Karpas-422 (cell line): ENCODE data around the gene APMAP. TPM values are rescaled to one million over a fixed set of nuclear protein-coding genes. Genes with fewer than 3 reads are reported as not detected.

Source experiments
- DNase-seq: peaks from one replicate; pipeline ENCODE4 v3.0.0-alpha.2; 2015
- H2AFZ ChIP-seq: fragments of 200-600 bp; sonication (generic); 2 replicates; pipeline ENCODE4 v1.6.1; 2014; ENCODE audit warnings: antibody characterized with exemption, low read length, mixed read lengths
- H3K27ac ChIP-seq: fragments of 200-600 bp; sonication (generic); 2 replicates; pipeline ENCODE4 v1.5.1; 2014; ENCODE audit warnings: mild to moderate bottlenecking, low read length, moderate library complexity
- H3K27me3 ChIP-seq: fragments of 200-600 bp; sonication (generic); 2 replicates; pipeline ENCODE4 v1.6.1; 2014; ENCODE audit warnings: low read length, mixed read lengths
- H3K36me3 ChIP-seq: fragments of 200-600 bp; sonication (generic); 2 replicates; pipeline ENCODE4 v1.6.1; 2014; ENCODE audit warnings: low read length, mixed read lengths; ENCODE audit not compliant: insufficient read depth
- H3K4me1 ChIP-seq: fragments of 200-600 bp; sonication (generic); 2 replicates; pipeline ENCODE4 v1.6.1; 2014; ENCODE audit warnings: mild to moderate bottlenecking, low read length, mixed read lengths
- H3K4me2 ChIP-seq: fragments of 200-600 bp; sonication (generic); 2 replicates; pipeline ENCODE4 v1.6.1; 2014; ENCODE audit warnings: low read length, low read depth, mild to moderate bottlenecking; ENCODE audit not compliant: poor library complexity, severe bottlenecking
- H3K4me3 ChIP-seq: fragments of 200-600 bp; sonication (generic); 2 replicates; pipeline ENCODE4 v1.5.1; 2014; ENCODE audit warnings: mild to moderate bottlenecking, antibody characterized with exemption, low read length, mixed read lengths
- H3K79me2 ChIP-seq: fragments of 200-600 bp; sonication (generic); 2 replicates; pipeline ENCODE4 v1.6.1; 2014; ENCODE audit warnings: mild to moderate bottlenecking, low read length, mixed read lengths
- H3K9ac ChIP-seq: fragments of 200-600 bp; sonication (generic); 2 replicates; pipeline ENCODE4 v1.6.0; 2014; ENCODE audit warnings: low read length
- H3K9me2 ChIP-seq: fragments of 200-600 bp; sonication (generic), shearing (Covaris generic); replicated peaks from 2 replicates; pipeline ENCODE4 v1.6.0; 2014; ENCODE audit warnings: mild to moderate bottlenecking, low read length, moderate library complexity; ENCODE audit not compliant: insufficient read depth
- H3K9me3 ChIP-seq: fragments of 300-700, 200-600 bp; sonication (generic); 2 replicates; pipeline ENCODE4 v1.6.1; 2014; ENCODE audit warnings: low read length, mixed read lengths
- H4K20me1 ChIP-seq: fragments of 200-600 bp; sonication (generic); 2 replicates; pipeline ENCODE4 v1.6.1; 2014; ENCODE audit warnings: mild to moderate bottlenecking, antibody characterized with exemption, low read length, low read depth; ENCODE audit not compliant: insufficient read depth
- total RNA-seq: library from RNA; depleted of rRNA; stranded (reverse); fragments of >200 nt; shearing (Covaris generic); gene quantifications from 2 replicates; pipeline ENCODE4 v1.2.3, GENCODE V29; 2014; ENCODE audit warnings: low replicate concordance

Gene APMAP
- total RNA-seq, 1 experiment from 2014 or later = 35.6 TPM

DNA sequence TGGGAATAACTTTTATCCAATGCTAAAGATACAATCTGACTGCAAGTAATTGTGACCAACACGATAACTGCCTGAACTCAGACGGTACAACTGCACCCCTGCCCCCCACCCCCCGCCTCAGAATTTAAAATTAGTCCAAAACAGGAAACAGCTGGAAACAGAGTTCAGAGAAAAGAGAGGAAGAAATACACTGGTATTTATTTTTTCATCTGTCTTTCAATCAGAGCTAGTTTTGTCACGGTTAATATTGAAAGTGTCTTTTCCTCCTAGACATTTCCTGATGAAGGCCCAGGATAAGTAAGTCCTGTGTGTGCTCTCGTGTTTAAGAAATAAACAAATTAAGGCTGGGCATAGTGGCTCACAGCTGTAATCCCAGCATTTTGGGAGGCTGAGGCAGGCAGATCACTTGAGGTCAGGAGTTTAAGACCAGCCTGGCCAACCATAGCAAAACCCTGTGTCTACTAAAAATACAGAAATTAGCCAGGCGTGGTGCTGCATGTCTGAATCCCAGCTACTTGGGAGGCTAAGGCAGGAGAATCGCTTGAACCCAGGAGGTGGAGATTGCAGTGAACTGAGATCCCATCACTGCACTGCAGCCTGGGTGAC, 43.9 kb upstream of the APMAP start:
- H3K4me1 ChIP-seq = peaks cover 20% of the 10 kb centered on the region
- no peak for DNase-seq
- no peaks in the 10 kb centered on the region for H4K20me1 ChIP-seq
- H3K4me2 ChIP-seq = no peak overlapping the region
- H3K4me3 ChIP-seq = no peak overlapping the region
- H2AFZ ChIP-seq = no peak overlapping the region
- H3K27ac ChIP-seq = no peak overlapping the region
- H3K79me2 ChIP-seq = no peaks in the 10 kb centered on the region
- no peaks in the 10 kb centered on the region for H3K27me3 ChIP-seq
- 0 out of 2 replicates have a peak overlapping the region, but pooled peaks have one; percentile 8 for H3K9ac ChIP-seq
- H3K9me3 ChIP-seq = no peaks in the 10 kb centered on the region
- H3K9me2 ChIP-seq = no peaks in the 10 kb centered on the region
- no peaks in the 10 kb centered on the region for H3K36me3 ChIP-seq

DNA sequence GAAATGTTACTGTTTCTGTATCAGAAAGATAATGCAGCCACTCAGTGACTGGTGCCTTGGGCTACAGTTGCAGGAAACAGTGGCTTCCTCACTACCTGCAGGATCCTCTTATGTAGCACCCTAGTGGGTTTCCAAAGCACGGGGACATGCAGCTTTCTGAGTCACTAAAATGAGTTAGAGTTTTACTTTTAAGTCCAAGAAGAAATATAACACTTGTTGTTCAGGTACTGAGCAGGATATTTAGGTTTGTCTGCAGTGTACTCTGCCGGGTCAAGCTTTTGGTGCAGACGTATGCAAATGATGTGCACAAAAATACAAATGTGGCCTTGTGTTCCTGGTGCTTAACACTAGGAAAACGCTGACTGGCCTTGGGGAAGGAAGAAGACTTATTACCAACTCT, 43.4 kb upstream of the APMAP start:
- Histone ChIP-seq H4K20me1 (no peaks in the 10 kb centered on the region), H2AFZ (no peak overlapping the region), H3K4me1 (peaks cover 20% of the 10 kb centered on the region)

DNA sequence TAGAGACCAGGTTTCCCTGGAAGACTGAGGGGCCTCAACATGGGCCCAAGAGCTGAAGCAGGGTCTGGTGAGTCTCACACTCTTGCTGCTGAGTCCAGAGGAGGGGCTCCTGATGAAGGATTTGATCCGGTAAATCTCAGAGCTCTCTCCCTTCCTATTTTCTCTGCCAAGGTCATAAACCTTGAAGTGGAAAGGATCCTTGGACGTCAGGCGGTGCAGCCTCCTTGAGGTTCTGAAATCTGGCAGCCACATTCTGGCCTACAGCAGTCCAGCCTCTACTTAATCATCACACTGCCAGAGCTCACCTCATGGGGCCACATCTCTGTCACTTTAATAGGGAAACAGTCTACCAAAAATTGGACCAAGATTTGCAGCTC, 41.4 kb upstream of the APMAP start:
- peaks cover 20% of the 10 kb centered on the region for H3K4me1 ChIP-seq
- H3K9me2 ChIP-seq = no peaks in the 10 kb centered on the region
- H3K9me3 ChIP-seq = no peaks in the 10 kb centered on the region
- H4K20me1 ChIP-seq = no peaks in the 10 kb centered on the region
- H3K4me3 ChIP-seq = no peak overlapping the region
- DNase-seq = no peak
- H3K36me3 ChIP-seq = no peaks in the 10 kb centered on the region
- no peak overlapping the region for H3K4me2 ChIP-seq
- no peaks in the 10 kb centered on the region for H3K79me2 ChIP-seq
- no peak overlapping the region for H3K9ac ChIP-seq
- no peak overlapping the region for H2AFZ ChIP-seq
- no peak overlapping the region for H3K27ac ChIP-seq
- H3K27me3 ChIP-seq = no peaks in the 10 kb centered on the region

More for the DNA sequence above, 43.4 kb upstream of the APMAP start:
- no peak overlapping the region for H3K9ac ChIP-seq
- DNase-seq = no peak
- H3K79me2 ChIP-seq = no peaks in the 10 kb centered on the region
- H3K27ac ChIP-seq = no peak overlapping the region
- H3K9me2 ChIP-seq = no peaks in the 10 kb centered on the region
- no peaks in the 10 kb centered on the region for H3K36me3 ChIP-seq
- no peaks in the 10 kb centered on the region for H3K27me3 ChIP-seq
- H3K4me2 ChIP-seq = no peak overlapping the region
- no peaks in the 10 kb centered on the region for H3K9me3 ChIP-seq
- H3K4me3 ChIP-seq = no peak overlapping the region

DNA sequence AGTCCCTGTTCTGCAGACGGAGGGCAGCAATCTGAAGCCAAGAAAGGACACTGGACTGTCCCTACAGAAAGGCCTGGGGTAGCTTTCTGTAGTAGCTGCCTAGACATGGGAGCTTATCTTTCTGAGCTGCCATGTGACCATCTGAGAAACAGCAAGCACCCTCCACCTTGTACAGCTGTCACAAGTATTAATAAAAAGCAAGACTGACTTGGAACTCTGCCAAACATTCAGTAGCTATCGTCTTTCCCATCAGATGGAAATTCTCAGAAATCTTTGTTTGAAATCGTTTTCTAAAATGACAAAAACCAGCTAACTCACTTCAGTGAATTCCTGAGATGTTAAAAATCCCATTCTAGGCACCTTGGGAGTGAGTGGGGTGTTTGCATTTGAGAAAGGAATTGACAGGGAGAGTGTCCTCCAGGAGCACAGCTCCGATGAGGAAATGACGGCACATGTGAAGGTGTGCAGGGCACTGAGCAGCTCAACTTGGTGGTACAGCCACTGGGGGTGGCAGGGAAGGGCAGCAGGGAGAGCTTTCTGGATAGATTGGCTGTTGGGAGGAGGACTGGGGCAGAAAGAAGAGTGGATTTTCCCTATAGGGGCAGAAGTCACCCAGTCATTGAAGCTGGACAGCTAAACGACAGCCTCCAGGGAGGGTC, 40.8 kb upstream of the APMAP start:
- Histone ChIP-seq H4K20me1 (no peaks in the 10 kb centered on the region), H3K4me3 (no peak overlapping the region), H3K79me2 (no peaks in the 10 kb centered on the region), H3K4me2 (no peak overlapping the region), H3K27ac (no peak overlapping the region), H3K9ac (no peak overlapping the region), H3K27me3 (no peaks in the 10 kb centered on the region), H2AFZ (no peak overlapping the region), H3K36me3 (no peaks in the 10 kb centered on the region), H3K9me3 (no peaks in the 10 kb centered on the region), H3K4me1 (peaks cover 20% of the 10 kb centered on the region), H3K9me2 (no peaks in the 10 kb centered on the region)
- no peak for DNase-seq

DNA sequence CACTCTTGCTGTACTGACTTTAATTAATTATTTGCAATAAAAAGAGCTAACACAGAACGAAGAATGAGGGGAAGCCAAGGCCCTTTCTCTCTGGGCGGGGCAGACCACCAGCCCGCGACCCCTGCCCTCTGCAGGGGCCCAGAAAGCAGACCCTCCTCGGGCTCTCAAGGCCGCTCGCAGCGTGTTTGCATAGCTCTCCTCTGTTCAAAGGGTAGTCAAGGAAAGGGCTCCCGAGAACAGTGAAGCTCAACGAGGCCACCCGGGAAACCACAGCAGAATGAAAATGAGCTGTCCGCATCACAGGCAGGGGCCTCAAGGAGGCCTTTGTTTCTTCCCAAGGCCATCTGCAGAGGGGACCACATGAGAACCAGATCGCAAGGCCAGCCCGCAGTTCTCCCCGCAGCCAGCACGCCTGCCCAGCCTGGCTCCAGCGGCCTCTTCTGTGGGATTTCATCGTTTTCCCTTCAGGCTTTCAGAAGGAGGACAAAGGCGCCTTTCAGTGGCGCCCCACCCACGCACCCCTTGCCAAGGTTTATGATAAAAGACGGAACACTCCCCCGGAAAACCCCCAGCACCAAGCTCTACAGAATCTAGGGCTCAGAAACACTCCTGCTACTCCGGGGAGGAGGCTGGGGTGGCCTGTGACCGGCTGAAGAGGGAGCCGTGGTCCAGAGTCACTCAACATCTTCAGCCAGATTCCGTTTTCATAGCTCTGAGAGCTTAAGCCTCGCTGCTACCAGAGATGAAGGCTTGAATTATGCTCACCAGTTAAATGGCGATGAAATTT, 40.1 kb upstream of the APMAP start:
- Histone ChIP-seq H4K20me1 (no peaks in the 10 kb centered on the region), H2AFZ (no peak overlapping the region)

DNA sequence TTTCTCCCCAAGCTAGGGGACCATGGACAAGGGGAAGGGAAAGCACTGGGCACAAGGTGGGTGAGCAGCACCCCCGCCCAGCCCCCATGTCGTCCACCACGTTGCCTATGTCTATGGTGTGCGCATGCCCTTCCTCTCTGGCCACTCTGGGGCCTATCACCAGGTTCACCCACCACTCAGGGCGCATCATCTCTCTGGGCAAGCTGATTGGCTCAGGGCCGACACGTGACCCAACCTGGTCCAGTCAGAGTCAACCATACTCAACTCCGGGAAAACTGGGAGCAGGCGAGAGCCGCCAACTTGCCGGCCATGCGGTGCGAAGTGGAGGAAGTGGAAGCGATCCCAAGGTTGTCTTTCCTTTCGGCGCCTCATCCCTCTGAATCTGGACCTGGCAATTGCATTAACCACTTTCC, 39.5 kb upstream of the APMAP start:
- Histone ChIP-seq H3K27ac (no peak overlapping the region), H4K20me1 (no peaks in the 10 kb centered on the region), H3K36me3 (no peaks in the 10 kb centered on the region), H3K9me2 (no peaks in the 10 kb centered on the region), H3K4me3 (no peak overlapping the region), H3K4me1 (peaks cover 10% of the 10 kb centered on the region), H3K27me3 (no peaks in the 10 kb centered on the region), H2AFZ (no peak overlapping the region), H3K4me2 (no peak overlapping the region), H3K9ac (no peak overlapping the region), H3K9me3 (no peaks in the 10 kb centered on the region), H3K79me2 (no peaks in the 10 kb centered on the region)
- no peak for DNase-seq

More for the DNA sequence above, 40.1 kb upstream of the APMAP start:
- Histone ChIP-seq H3K9me3 (no peaks in the 10 kb centered on the region), H3K9me2 (no peaks in the 10 kb centered on the region), H3K4me2 (no peak overlapping the region), H3K27me3 (no peaks in the 10 kb centered on the region), H3K27ac (no peak overlapping the region), H3K4me1 (peaks cover 13% of the 10 kb centered on the region), H3K4me3 (no peak overlapping the region), H3K79me2 (no peaks in the 10 kb centered on the region), H3K9ac (no peak overlapping the region), H3K36me3 (no peaks in the 10 kb centered on the region)
- no peak for DNase-seq

DNA sequence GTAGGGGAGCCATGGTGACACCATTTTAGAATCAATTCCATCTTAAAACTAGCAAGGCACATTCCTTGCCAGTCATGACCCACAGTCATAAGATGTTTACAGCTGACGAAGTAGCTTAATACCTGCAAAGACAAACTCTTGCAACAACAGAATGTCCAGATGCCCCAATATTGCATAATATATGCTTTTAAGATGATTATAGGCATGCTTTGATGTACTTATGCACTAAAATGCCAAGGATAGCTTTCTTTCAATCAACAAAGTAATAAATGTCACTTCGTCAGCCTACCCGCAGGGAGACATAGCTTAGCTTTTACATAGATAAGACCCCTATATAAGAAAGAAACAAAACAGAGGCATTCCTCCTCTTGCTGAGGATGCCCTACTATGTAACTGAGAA, 38.7 kb upstream of the APMAP start:
- H4K20me1 ChIP-seq = no peaks in the 10 kb centered on the region

DNA sequence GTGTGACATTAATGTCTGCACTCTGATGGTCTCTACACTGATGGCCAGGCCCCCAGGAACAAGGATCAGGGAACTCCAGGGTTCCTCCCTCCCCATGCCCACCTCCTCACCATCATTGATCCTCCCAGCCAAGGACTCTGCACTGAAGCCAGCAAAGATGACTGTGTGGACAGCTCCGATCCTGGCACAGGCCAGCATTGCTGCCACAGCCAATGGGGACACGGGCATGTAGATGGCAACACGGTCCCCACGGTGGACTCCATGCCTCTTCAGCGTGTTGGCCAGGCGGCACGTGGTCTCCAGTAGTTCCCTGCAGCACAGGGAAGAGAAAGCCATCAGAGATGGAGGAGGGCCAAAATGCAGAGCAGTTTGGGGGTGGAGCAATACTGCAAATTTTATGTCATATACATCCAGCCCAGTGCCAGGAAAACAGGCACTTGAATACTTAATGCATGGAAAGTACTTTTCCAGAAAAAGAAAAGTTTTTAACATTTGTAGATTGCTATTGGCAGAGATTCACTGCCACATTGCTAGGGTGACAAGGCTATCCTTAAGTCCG, 38.2 kb upstream of the APMAP start:
- Histone ChIP-seq H2AFZ (no peak overlapping the region), H3K4me1 (peaks cover 1% of the 10 kb centered on the region), H3K27me3 (no peaks in the 10 kb centered on the region), H3K9me3 (no peaks in the 10 kb centered on the region), H3K9me2 (no peaks in the 10 kb centered on the region), H3K4me3 (no peak overlapping the region), H3K79me2 (no peaks in the 10 kb centered on the region), H4K20me1 (no peaks in the 10 kb centered on the region), H3K4me2 (no peak overlapping the region), H3K36me3 (no peaks in the 10 kb centered on the region), H3K9ac (no peak overlapping the region), H3K27ac (no peak overlapping the region)
- no peak for DNase-seq

More for the DNA sequence above, 38.7 kb upstream of the APMAP start:
- Histone ChIP-seq H2AFZ (no peak overlapping the region), H3K9me2 (no peaks in the 10 kb centered on the region), H3K4me3 (no peak overlapping the region), H3K79me2 (no peaks in the 10 kb centered on the region), H3K4me1 (peaks cover 6% of the 10 kb centered on the region), H3K36me3 (no peaks in the 10 kb centered on the region), H3K9me3 (no peaks in the 10 kb centered on the region), H3K4me2 (no peak overlapping the region), H3K27me3 (no peaks in the 10 kb centered on the region), H3K9ac (no peak overlapping the region), H3K27ac (no peak overlapping the region)
- DNase-seq = no peak
